BJ (cell line): ENCODE results near the gene APOBEC2. TPM values are rescaled to one million over a fixed set of nuclear protein-coding genes. Genes with fewer than 3 reads are reported as not detected.

Experiments used
- CTCF ChIA-PET: fragments of 350-600 bp; formaldehyde crosslinking; extraction: SDS; loops from one replicate; lab custom pipeline; 2021; ENCODE audit warnings: antibody characterized with exemption, inconsistent platforms; lab: Yijun Ruan, JAX
- POLR2A ChIA-PET: fragments of 300-600 bp; sonication (Branson Sonifier 250); formaldehyde crosslinking; extraction: SDS; loops from one replicate; lab custom pipeline; 2021; ENCODE audit warnings: antibody characterized with exemption; lab: Charles Lee
- DNase-seq: peaks from one replicate; pipeline ENCODE4 v3.0.0-alpha.2; 2011; ENCODE audit warnings: low read depth
- H3K27me3 ChIP-seq: 2 replicates; pipeline ENCODE4 v1.6.0; 2011; ENCODE audit warnings: low read length; ENCODE audit not compliant: control insufficient read depth, insufficient read depth
- H3K36me3 ChIP-seq: 2 replicates; pipeline ENCODE4 v1.5.1; 2011; ENCODE audit warnings: low read length; ENCODE audit not compliant: control insufficient read depth, insufficient read depth
- H3K4me3 ChIP-seq: 2 replicates; pipeline ENCODE4 v1.5.1; 2011; ENCODE audit warnings: low read depth, mild to moderate bottlenecking, control low read depth, low read length
- polyA plus RNA-seq: library from polyadenylated mRNA; depleted of rRNA; stranded (reverse); fragments of >200 nt; gene quantifications from 2 replicates; pipeline ENCODE4 v1.2.3, GENCODE V29; 2011; rRNA removed
- TF ChIP-seq, protein P1 (sequence below): IDR thresholded peaks from 2 replicates; pipeline ENCODE4 v1.5.1; 2011; ENCODE audit warnings: low read depth, mild to moderate bottlenecking, control low read depth, inconsistent platforms, low read length, moderate library complexity; ENCODE audit not compliant: insufficient read depth

Gene APOBEC2
- polyA plus RNA-seq, 1 experiment, result not detected

DNA sequence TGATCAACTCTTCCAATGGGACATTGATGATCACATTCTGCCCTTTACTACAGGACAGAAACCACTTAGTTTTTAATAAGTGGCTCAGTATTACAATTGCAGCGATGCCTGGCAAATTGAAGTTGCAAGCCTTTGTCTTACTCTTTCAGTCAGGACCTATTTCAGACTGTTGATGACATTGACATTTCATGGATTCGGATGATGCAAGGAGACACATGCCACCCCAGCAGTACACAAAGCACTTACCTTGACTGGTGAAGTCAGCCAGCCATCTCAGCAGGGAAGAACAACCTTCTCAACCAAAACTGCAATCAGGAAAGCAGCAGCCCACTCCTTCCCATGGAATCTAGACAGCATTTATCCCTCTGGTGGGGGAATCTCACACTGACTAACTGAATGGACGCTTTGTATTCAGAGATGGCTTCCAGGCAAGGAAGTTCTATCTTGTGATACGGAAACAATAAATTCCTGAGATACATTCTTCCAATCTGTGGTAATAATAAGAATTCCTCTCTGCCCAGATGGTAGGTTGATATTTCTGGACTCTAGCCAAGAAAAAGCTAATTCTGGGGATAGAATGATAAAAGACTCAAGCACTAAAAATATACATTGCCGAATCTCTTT lies 44.6 kb downstream of the APOBEC2 start:
- no peak overlapping the region for H3K4me3 ChIP-seq
- peak; percentile 43 for DNase-seq
- ChIA-PET POLR2A (no interaction called here), CTCF (interaction anchor here (1.1 to 1.6 kb wide), 2 partner anchors 10 to 15 kb away, joined by 3 to 4 read pairs; no protein-coding TSS in a partner anchor)
- peaks cover 6% of the 10 kb centered on the region for H3K36me3 ChIP-seq
- TF ChIP-seq, protein P1, sequence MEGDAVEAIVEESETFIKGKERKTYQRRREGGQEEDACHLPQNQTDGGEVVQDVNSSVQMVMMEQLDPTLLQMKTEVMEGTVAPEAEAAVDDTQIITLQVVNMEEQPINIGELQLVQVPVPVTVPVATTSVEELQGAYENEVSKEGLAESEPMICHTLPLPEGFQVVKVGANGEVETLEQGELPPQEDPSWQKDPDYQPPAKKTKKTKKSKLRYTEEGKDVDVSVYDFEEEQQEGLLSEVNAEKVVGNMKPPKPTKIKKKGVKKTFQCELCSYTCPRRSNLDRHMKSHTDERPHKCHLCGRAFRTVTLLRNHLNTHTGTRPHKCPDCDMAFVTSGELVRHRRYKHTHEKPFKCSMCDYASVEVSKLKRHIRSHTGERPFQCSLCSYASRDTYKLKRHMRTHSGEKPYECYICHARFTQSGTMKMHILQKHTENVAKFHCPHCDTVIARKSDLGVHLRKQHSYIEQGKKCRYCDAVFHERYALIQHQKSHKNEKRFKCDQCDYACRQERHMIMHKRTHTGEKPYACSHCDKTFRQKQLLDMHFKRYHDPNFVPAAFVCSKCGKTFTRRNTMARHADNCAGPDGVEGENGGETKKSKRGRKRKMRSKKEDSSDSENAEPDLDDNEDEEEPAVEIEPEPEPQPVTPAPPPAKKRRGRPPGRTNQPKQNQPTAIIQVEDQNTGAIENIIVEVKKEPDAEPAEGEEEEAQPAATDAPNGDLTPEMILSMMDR, result peak; percentile 33
- no peaks in the 10 kb centered on the region for H3K27me3 ChIP-seq

GRCh38 chr6:41098366-41098765 lies 45.4 kb downstream of the APOBEC2 start:
- H3K27me3 ChIP-seq, result no peaks in the 10 kb centered on the region
- no peak overlapping the region for H3K4me3 ChIP-seq
- POLR2A ChIA-PET, result no interaction called here
- TF ChIP-seq, protein P1, result no peak
- CTCF ChIA-PET, result interaction anchor here (0.8 to 1.6 kb wide), 4 partner anchors 11 to 83 kb away, joined by 3 to 4 read pairs (median 3); no protein-coding TSS in a partner anchor
- no peak for DNase-seq
- H3K36me3 ChIP-seq, result peaks cover 6% of the 10 kb centered on the region

GRCh38 chr6:41100871-41101287 lies 47.9 kb downstream of the APOBEC2 start:
- CTCF ChIA-PET, result interaction anchor here (1.6 kb wide), 1 partner anchor 82 kb away, joined by 5 read pairs; no protein-coding TSS in a partner anchor
- TF ChIP-seq, protein P1, result no peak
- Histone ChIP-seq H3K27me3 (no peaks in the 10 kb centered on the region), H3K4me3 (no peak overlapping the region), H3K36me3 (peaks cover 3% of the 10 kb centered on the region)
- no peak for DNase-seq
- POLR2A ChIA-PET, result no interaction called here

GRCh38 chr6:41103847-41104246 lies 50.8 kb downstream of the APOBEC2 start:
- no peaks in the 10 kb centered on the region for H3K27me3 ChIP-seq
- H3K4me3 ChIP-seq, result no peak overlapping the region
- H3K36me3 ChIP-seq, result peaks cover 2% of the 10 kb centered on the region
- TF ChIP-seq, protein P1, result no peak
- DNase-seq, result no peak
- POLR2A ChIA-PET, result no interaction called here
- CTCF ChIA-PET, result interaction anchor here (0.7 to 3.0 kb wide), 6 partner anchors 12 to 216 kb away, joined by 3 to 8 read pairs (median 4); no protein-coding TSS in a partner anchor

DNA sequence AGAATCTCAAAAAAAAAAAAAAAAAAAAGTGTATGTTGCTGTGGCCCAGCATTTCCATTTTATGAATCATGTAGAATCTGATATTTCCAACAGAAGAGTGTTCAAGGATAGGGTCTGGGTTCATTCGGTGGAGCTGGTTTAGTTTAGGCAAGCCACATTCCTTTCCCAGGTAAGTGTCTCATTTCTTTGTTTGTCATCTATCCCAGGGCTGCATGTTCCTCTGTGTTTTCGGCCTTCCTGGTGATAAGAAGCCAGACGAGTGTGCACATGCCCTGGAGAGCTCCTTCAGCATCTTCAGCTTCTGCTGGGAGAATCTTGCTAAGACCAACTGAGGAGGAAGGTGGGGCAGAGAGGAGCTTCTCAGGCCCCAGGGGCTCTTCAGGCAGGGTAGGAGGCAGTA lies 58.0 kb downstream of the APOBEC2 start:
- DNase-seq, result no peak
- H3K27me3 ChIP-seq, result no peaks in the 10 kb centered on the region
- no peak overlapping the region for H3K4me3 ChIP-seq
- CTCF ChIA-PET, result interaction anchor here (0.5 to 1.0 kb wide), 3 partner anchors 19 to 220 kb away, joined by 3 to 4 read pairs (median 3); no protein-coding TSS in a partner anchor
- H3K36me3 ChIP-seq, result no peaks in the 10 kb centered on the region
- TF ChIP-seq, protein P1, result no peak
- POLR2A ChIA-PET, result no interaction called here

Other genes starting within 250 kb of the APOBEC2 start
- gene UNC5CL, start 14.0 kb upstream of the APOBEC2 start, polyA plus RNA-seq, result not detected in 2 replicates
- gene TSPO2, start 10.7 kb upstream of the APOBEC2 start, polyA plus RNA-seq, result not detected in 2 replicates
- gene OARD1, start 19.2 kb downstream of the APOBEC2 start, polyA plus RNA-seq, result 3.4 and 6.7 TPM in 2 replicates
- 7.6 and 7.7 TPM in 2 replicates for gene NFYA, start 19.8 kb downstream of the APOBEC2 start, polyA plus RNA-seq
- not detected in 2 replicates for gene TREML1, start 101.1 kb downstream of the APOBEC2 start, polyA plus RNA-seq
- gene TREM2, start 109.9 kb downstream of the APOBEC2 start, polyA plus RNA-seq, result not detected in 2 replicates
- gene TREML2, start 147.9 kb downstream of the APOBEC2 start, polyA plus RNA-seq, result not detected in 2 replicates
- gene TREML4, start 175.1 kb downstream of the APOBEC2 start, polyA plus RNA-seq, result not detected in 2 replicates
- gene TREM1, start 233.5 kb downstream of the APOBEC2 start, polyA plus RNA-seq, result 0.11 and 0.20 TPM in 2 replicates